ENCODE measurements around the gene HEATR1.
"Not testable (repeated sequence)": the region's sequence is repeated elsewhere in the genome, so short reads cannot be mapped to it uniquely, and the experiment has no call there.

The HEATR1 gene

GRCh38 chr1:236603991-236604904 is at the start of gene HEATR1:
HEATR1 (minus strand) TSS chr1:236604516; CDS start chr1:236604095, 421 bp downstream.
- peak; percentile 79 for DNase-seq (ENCODE audit: low read depth)

- no peak for DNase-seq (ENCODE audit: low read depth)
These were observed 40.8 kb upstream of the HEATR1 start for GRCh38 chr1:236645016-236645680.

GRCh38 chr1:236642763-236643162 is 38.4 kb upstream of the HEATR1 start:
- no peak for DNase-seq (ENCODE audit: low read depth)

- no peak for DNase-seq (ENCODE audit: low read depth)
These were observed 35.4 kb upstream of the HEATR1 start for GRCh38 chr1:236639686-236640085.

- no peak for DNase-seq (ENCODE audit: low read depth)
These were observed 34.6 kb upstream of the HEATR1 start for GRCh38 chr1:236638945-236639344.

- DNase-seq (ENCODE audit: low read depth): no peak
These were observed 31.7 kb upstream of the HEATR1 start for GRCh38 chr1:236636017-236636416.

- DNase-seq (ENCODE audit: low read depth): no peak
These were observed 23.6 kb upstream of the HEATR1 start for GRCh38 chr1:236627727-236628408.

- no peak for DNase-seq (ENCODE audit: low read depth)
These were observed 19.3 kb upstream of the HEATR1 start for GRCh38 chr1:236623371-236624166.

GRCh38 chr1:236622407-236622806 is 18.1 kb upstream of the HEATR1 start:
- no peak for DNase-seq (ENCODE audit: low read depth)

- no peak for DNase-seq (ENCODE audit: low read depth)
These were observed 15.1 kb upstream of the HEATR1 start for GRCh38 chr1:236619398-236619797.

GRCh38 chr1:236618507-236618906 is 14.2 kb upstream of the HEATR1 start:
- DNase-seq (ENCODE audit: low read depth): no peak

- DNase-seq (ENCODE audit: low read depth): no peak
These were observed 11.3 kb upstream of the HEATR1 start for GRCh38 chr1:236615399-236616148.

- DNase-seq (ENCODE audit: low read depth): no peak
These were observed 8.0 kb upstream of the HEATR1 start for GRCh38 chr1:236612349-236612748.

- DNase-seq (ENCODE audit: low read depth): no peak
These were observed 4.8 kb upstream of the HEATR1 start for GRCh38 chr1:236608930-236609726.

- not testable (repeated sequence) for DNase-seq (ENCODE audit: low read depth)
These were observed 3.3 kb upstream of the HEATR1 start for GRCh38 chr1:236607597-236607996.

- no peak for DNase-seq (ENCODE audit: low read depth)
These were observed 840 bp upstream of the HEATR1 start for GRCh38 chr1:236604905-236605806.

GRCh38 chr1:236602171-236602570 is 2.1 kb downstream of the HEATR1 start:
- DNase-seq (ENCODE audit: low read depth): no peak

- DNase-seq (ENCODE audit: low read depth): no peak
These were observed 13.7 kb downstream of the HEATR1 start for GRCh38 chr1:236590553-236591150.

- DNase-seq (ENCODE audit: low read depth): no peak
These were observed 14.8 kb downstream of the HEATR1 start for GRCh38 chr1:236589531-236589930.

Measured in stimulated activated CD8-positive, alpha-beta memory T cell treated with anti-CD3 and anti-CD28 coated beads, Interleukin-12 subunit alpha, Interleukin-12 subunit beta, amount 100 ng/mL, for 4 hours (primary cell).